ENCODE results near the gene WDR83. TPM values are rescaled to one million over a fixed set of nuclear protein-coding genes. Genes with fewer than 3 reads are reported as not detected.

WDR83 gene
- total and polyA plus RNA-seq, 4 donors: 3.9 to 5.1 (median 4.2) TPM

- TF ChIP-seq HNF4A (conservative IDR thresholded peaks at IDR 0.05) (no peak), FOXA1 (IDR thresholded peaks at IDR 0.05) (no peak), CTCF (IDR thresholded peaks at IDR 0.05; ENCODE audit: low read depth, low read length, missing input control) (no peak), TAF1 (conservative IDR thresholded peaks at IDR 0.05) (no peak), YY1 (IDR thresholded peaks at IDR 0.05) (no peak), JUND (IDR thresholded peaks at IDR 0.05) (no peak), SP1 (IDR thresholded peaks at IDR 0.05) (no peak), RXRA (IDR thresholded peaks at IDR 0.05) (no peak), EGR1 (IDR thresholded peaks at IDR 0.05; ENCODE audit: low read depth in 2 of 2) (no peak), HNF4G (IDR thresholded peaks at IDR 0.05) (no peak), NR2F2 (IDR thresholded peaks at IDR 0.05) (no peak), RAD21 (IDR thresholded peaks at IDR 0.05) (no peak), FOXA2 (IDR thresholded peaks at IDR 0.05) (no peak), MAX (IDR thresholded peaks at IDR 0.05) (no peak), GABPA (IDR thresholded peaks at IDR 0.05 in 1 of 2, conservative IDR thresholded peaks at IDR 0.05 in 1 of 2) (no peak)
- TF ChIP-seq, protein P1, sequence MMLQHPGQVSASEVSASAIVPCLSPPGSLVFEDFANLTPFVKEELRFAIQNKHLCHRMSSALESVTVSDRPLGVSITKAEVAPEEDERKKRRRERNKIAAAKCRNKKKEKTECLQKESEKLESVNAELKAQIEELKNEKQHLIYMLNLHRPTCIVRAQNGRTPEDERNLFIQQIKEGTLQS (IDR thresholded peaks at IDR 0.05): no peak
- TF ChIP-seq, protein P2, sequence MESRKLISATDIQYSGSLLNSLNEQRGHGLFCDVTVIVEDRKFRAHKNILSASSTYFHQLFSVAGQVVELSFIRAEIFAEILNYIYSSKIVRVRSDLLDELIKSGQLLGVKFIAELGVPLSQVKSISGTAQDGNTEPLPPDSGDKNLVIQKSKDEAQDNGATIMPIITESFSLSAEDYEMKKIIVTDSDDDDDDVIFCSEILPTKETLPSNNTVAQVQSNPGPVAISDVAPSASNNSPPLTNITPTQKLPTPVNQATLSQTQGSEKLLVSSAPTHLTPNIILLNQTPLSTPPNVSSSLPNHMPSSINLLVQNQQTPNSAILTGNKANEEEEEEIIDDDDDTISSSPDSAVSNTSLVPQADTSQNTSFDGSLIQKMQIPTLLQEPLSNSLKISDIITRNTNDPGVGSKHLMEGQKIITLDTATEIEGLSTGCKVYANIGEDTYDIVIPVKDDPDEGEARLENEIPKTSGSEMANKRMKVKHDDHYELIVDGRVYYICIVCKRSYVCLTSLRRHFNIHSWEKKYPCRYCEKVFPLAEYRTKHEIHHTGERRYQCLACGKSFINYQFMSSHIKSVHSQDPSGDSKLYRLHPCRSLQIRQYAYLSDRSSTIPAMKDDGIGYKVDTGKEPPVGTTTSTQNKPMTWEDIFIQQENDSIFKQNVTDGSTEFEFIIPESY (IDR thresholded peaks at IDR 0.05): no peak
- TF ChIP-seq, protein P3, sequence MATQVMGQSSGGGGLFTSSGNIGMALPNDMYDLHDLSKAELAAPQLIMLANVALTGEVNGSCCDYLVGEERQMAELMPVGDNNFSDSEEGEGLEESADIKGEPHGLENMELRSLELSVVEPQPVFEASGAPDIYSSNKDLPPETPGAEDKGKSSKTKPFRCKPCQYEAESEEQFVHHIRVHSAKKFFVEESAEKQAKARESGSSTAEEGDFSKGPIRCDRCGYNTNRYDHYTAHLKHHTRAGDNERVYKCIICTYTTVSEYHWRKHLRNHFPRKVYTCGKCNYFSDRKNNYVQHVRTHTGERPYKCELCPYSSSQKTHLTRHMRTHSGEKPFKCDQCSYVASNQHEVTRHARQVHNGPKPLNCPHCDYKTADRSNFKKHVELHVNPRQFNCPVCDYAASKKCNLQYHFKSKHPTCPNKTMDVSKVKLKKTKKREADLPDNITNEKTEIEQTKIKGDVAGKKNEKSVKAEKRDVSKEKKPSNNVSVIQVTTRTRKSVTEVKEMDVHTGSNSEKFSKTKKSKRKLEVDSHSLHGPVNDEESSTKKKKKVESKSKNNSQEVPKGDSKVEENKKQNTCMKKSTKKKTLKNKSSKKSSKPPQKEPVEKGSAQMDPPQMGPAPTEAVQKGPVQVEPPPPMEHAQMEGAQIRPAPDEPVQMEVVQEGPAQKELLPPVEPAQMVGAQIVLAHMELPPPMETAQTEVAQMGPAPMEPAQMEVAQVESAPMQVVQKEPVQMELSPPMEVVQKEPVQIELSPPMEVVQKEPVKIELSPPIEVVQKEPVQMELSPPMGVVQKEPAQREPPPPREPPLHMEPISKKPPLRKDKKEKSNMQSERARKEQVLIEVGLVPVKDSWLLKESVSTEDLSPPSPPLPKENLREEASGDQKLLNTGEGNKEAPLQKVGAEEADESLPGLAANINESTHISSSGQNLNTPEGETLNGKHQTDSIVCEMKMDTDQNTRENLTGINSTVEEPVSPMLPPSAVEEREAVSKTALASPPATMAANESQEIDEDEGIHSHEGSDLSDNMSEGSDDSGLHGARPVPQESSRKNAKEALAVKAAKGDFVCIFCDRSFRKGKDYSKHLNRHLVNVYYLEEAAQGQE (IDR thresholded peaks at IDR 0.05): no peak
- Histone ChIP-seq H3K9ac (ENCODE audit: low read depth in 1 of 2, low read length in 2 of 2) (no peak overlapping the region), H3K4me3 (ENCODE audit: low read depth in 1 of 3, low read length in 3 of 3) (no peak overlapping the region), H3K9me3 (ENCODE audit: control insufficient read depth in 4 of 4, low read length in 3 of 4) (no peaks in the 10 kb centered on the region), H3K27me3 (ENCODE audit: control insufficient read depth in 4 of 4, insufficient read depth in 4 of 4, low read length in 3 of 4) (no peaks in the 10 kb centered on the region), H3K27ac (ENCODE audit: low read depth in 1 of 2, low read length in 2 of 2) (no peak overlapping the region), H3K4me1 (ENCODE audit: control insufficient read depth in 4 of 4, insufficient read depth in 4 of 4, low read length in 3 of 4) (peaks cover 2 to 27% (median 20%) of the 10 kb centered on the region in 4 donors), H3K36me3 (ENCODE audit: control insufficient read depth in 4 of 4, insufficient read depth in 3 of 4, low read depth in 1 of 4, low read length in 3 of 4) (peaks cover 16 to 46% (median 28%) of the 10 kb centered on the region in 4 donors)
- 95% methylated on average over 12 of the region's 12 CpGs for WGBS
- no peak for DNase-seq (ENCODE audit: low spot score)
Measured at GRCh38 chr19:12676928-12677327, 10.3 kb downstream of the WDR83 start.
